SK-N-MC (cell line): ENCODE measurements around the gene KLHL30.

Experiments
- DNase-seq: peaks from one replicate; pipeline ENCODE4 v3.0.0-alpha.2; 2011; ENCODE audit warnings: low read depth, low spot score
- H3K27ac ChIP-seq: fragments of 200-600 bp; sonication (generic); 2 replicates; pipeline ENCODE4 v1.5.1; 2016; ENCODE audit warnings: mixed run types
- H3K36me3 ChIP-seq: fragments of 200-600 bp; sonication (generic); 2 replicates; pipeline ENCODE4 v1.6.1; 2017; ENCODE audit warnings: antibody characterized with exemption, low read length, mixed read lengths; ENCODE audit not compliant: insufficient read depth
- H3K4me3 ChIP-seq: fragments of 200-600 bp; sonication (generic); 2 replicates; pipeline ENCODE4 v1.5.1; 2016
- H3K9ac ChIP-seq: fragments of 200-600 bp; sonication (generic); 2 replicates; pipeline ENCODE4 v1.8.0; 2017; ENCODE audit warnings: mixed run types, mixed read lengths; ENCODE audit not compliant: insufficient read length
- H3K9me3 ChIP-seq: fragments of 200-600 bp; sonication (generic); 2 replicates; pipeline ENCODE4 v1.6.1; 2017; ENCODE audit warnings: low read depth, mild to moderate bottlenecking, antibody characterized with exemption, low read length, moderate library complexity, mixed read lengths
- EZH2 ChIP-seq: fragments of 200-600 bp; sonication (generic); IDR thresholded peaks from one replicate; pipeline ENCODE4 v1.6.1; 2017; ENCODE audit warnings: antibody characterized with exemption
- FOXP2 ChIP-seq: optimal IDR thresholded peaks from 2 replicates; pipeline ENCODE3; 2011; ENCODE audit warnings: mild to moderate bottlenecking, moderate library complexity; ENCODE audit not compliant: insufficient read depth; ENCODE audit errors: extremely low read length, control extremely low read depth
- POLR2AphosphoS5 ChIP-seq: IDR thresholded peaks from 2 replicates; pipeline ENCODE4 v1.6.1; 2012; ENCODE audit warnings: mild to moderate bottlenecking, low read depth, low read length, borderline replicate concordance

The KLHL30 gene

GRCh38 chr2:238116298-238117198 lies 21.9 kb upstream of the KLHL30 start:
- no peak for DNase-seq
- no peaks in the 10 kb centered on the region for H3K36me3 ChIP-seq

GRCh38 chr2:238117199-238118154 lies 21.0 kb upstream of the KLHL30 start:
- Histone ChIP-seq H3K4me3 (no peak overlapping the region), H3K36me3 (no peaks in the 10 kb centered on the region), H3K9me3 (0 out of 2 replicates have a peak, but pooled peaks cover 3% of the 10 kb centered on the region), H3K27ac (no peak overlapping the region), H3K9ac (no peak overlapping the region)
- no peak for DNase-seq
- no peak for TF ChIP-seq EZH2
- no peak for TF ChIP-seq POLR2AphosphoS5
- TF ChIP-seq FOXP2 = no peak

More at GRCh38 chr2:238116298-238117198, 21.9 kb upstream of the KLHL30 start:
- Histone ChIP-seq H3K9ac (no peak overlapping the region), H3K9me3 (0 out of 2 replicates have a peak, but pooled peaks cover 4% of the 10 kb centered on the region), H3K27ac (no peak overlapping the region), H3K4me3 (no peak overlapping the region)
- TF ChIP-seq EZH2 (no peak), FOXP2 (no peak), POLR2AphosphoS5 (no peak)

GRCh38 chr2:238119756-238120462 lies 18.6 kb upstream of the KLHL30 start:
- DNase-seq = no peak
- no peak for TF ChIP-seq POLR2AphosphoS5
- TF ChIP-seq EZH2 = no peak
- TF ChIP-seq FOXP2 = no peak
- no peaks in the 10 kb centered on the region for H3K9me3 ChIP-seq
- H3K4me3 ChIP-seq = no peak overlapping the region
- no peaks in the 10 kb centered on the region for H3K36me3 ChIP-seq
- H3K9ac ChIP-seq = no peak overlapping the region
- no peak overlapping the region for H3K27ac ChIP-seq

- no peak for DNase-seq
- no peaks in the 10 kb centered on the region for H3K36me3 ChIP-seq
- TF ChIP-seq POLR2AphosphoS5 = no peak
- H3K27ac ChIP-seq = no peak overlapping the region
- no peak overlapping the region for H3K4me3 ChIP-seq
- no peak overlapping the region for H3K9ac ChIP-seq
- no peaks in the 10 kb centered on the region for H3K9me3 ChIP-seq
These were observed 17.8 kb upstream of the KLHL30 start for GRCh38 chr2:238120463-238121298.

- no peak for TF ChIP-seq FOXP2
- no peak for TF ChIP-seq POLR2AphosphoS5
- Histone ChIP-seq H3K9me3 (no peaks in the 10 kb centered on the region), H3K9ac (no peak overlapping the region), H3K36me3 (no peaks in the 10 kb centered on the region), H3K27ac (no peak overlapping the region), H3K4me3 (no peak overlapping the region)
- no peak for DNase-seq
These were observed 16.8 kb upstream of the KLHL30 start for GRCh38 chr2:238121511-238122286.

- no peak overlapping the region for H3K4me3 ChIP-seq
- H3K36me3 ChIP-seq = no peaks in the 10 kb centered on the region
- H3K9ac ChIP-seq = no peak overlapping the region
- no peak for DNase-seq
- H3K9me3 ChIP-seq = 0 out of 2 replicates have a peak, but pooled peaks cover 3% of the 10 kb centered on the region
- no peak overlapping the region for H3K27ac ChIP-seq
- no peak for TF ChIP-seq EZH2
- no peak for TF ChIP-seq FOXP2
- TF ChIP-seq POLR2AphosphoS5 = no peak
These were observed 15.9 kb upstream of the KLHL30 start for GRCh38 chr2:238122287-238123217.
